ENCODE measurements around the gene IL21R. TPM values are rescaled to one million over a fixed set of nuclear protein-coding genes. Genes with fewer than 3 reads are reported as not detected.

IL21R gene
- total RNA-seq, 1 donor from 2014 or later, result 0.98 TPM

- no peak for TF ChIP-seq POLR2AphosphoS5 (IDR thresholded peaks at IDR 0.05; ENCODE audit: insufficient read depth in 1 of 2, low read depth in 1 of 2)
- TF ChIP-seq CTCF (IDR thresholded peaks at IDR 0.05), result no peak
- no peak for TF ChIP-seq POLR2A (IDR thresholded peaks at IDR 0.05)
- DNase-seq (ENCODE audit: extremely low spot score in 2 of 2), result no peak
- Histone ChIP-seq H3K9me3 (no peaks in the 10 kb centered on the region), H3K27ac (no peak overlapping the region), H3K4me1 (no peaks in the 10 kb centered on the region), H3K27me3 (no peaks in the 10 kb centered on the region), H3K4me3 (no peak overlapping the region), H3K36me3 (peaks cover 0 to 91% of the 10 kb centered on the region in 2 donors)
- intact Hi-C loops (cut with DNase I), result no loop called here
These were observed 93.2 kb downstream of the IL21R start for GRCh38 chr16:27495191-27495590.

DNA sequence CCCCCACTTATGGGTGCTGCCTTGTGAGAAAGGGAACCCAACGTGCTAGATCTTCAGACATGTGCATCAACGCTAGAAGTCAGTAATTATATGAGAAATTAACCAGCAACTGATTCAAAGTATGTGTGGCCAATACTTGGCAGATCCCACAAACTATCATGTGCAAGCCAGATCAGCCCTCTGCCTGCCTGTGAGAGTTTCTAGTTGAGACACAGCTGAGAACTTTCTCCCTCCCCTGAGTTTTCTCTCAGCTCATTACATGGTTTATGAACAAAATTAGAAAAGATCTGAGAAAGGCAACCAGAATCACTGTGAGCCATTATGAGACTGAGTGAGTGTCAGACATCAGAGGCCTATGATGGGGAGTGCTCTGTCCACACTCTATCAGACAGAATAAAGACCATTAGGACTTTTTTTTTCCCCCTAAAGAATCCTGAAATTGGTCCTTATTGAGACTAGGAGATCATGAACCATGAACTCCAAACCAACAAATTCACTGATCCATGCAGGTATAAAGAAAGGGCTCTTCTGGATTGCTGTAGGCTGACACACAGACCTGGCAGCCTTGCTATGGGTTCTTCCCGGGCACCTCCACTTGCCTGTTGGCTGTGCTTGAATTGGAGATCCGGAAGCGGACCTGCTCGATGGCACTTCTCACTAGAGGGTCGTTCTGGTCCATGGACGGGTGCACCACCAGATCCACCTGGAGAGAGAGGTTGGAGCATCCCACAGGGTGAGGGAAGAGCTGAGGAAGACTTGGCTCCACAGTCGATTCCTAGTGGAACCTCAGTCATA is 96.3 kb downstream of the IL21R start:
- Histone ChIP-seq H3K27me3 (no peaks in the 10 kb centered on the region), H3K4me3 (no peak overlapping the region), H3K36me3 (peaks cover 0 to 90% of the 10 kb centered on the region in 2 donors), H3K27ac (no peak overlapping the region), H3K4me1 (no peaks in the 10 kb centered on the region), H3K9me3 (no peaks in the 10 kb centered on the region)
- intact Hi-C loops (cut with DNase I), result no loop called here
- no peak for DNase-seq (ENCODE audit: extremely low spot score in 2 of 2)
- TF ChIP-seq POLR2A (IDR thresholded peaks at IDR 0.05) (no peak), CTCF (IDR thresholded peaks at IDR 0.05) (no peak), POLR2AphosphoS5 (IDR thresholded peaks at IDR 0.05; ENCODE audit: insufficient read depth in 1 of 2, low read depth in 1 of 2) (no peak)

- H3K36me3 ChIP-seq, result peaks cover 0 to 90% of the 10 kb centered on the region in 2 donors
These were observed 97.1 kb downstream of the IL21R start for GRCh38 chr16:27498916-27499658.

GRCh38 chr16:27499659-27500055 is 97.7 kb downstream of the IL21R start:
- TF ChIP-seq CTCF (IDR thresholded peaks at IDR 0.05) (no peak), POLR2A (IDR thresholded peaks at IDR 0.05) (no peak), POLR2AphosphoS5 (IDR thresholded peaks at IDR 0.05; ENCODE audit: insufficient read depth in 1 of 2, low read depth in 1 of 2) (no peak)
- no peak for DNase-seq (ENCODE audit: extremely low spot score in 2 of 2)

More at GRCh38 chr16:27498916-27499658, 97.1 kb downstream of the IL21R start:
- intact Hi-C loops (cut with DNase I), result no loop called here
- H3K9me3 ChIP-seq, result no peaks in the 10 kb centered on the region
- DNase-seq (ENCODE audit: extremely low spot score in 2 of 2), result no peak
- no peak overlapping the region for H3K27ac ChIP-seq
- no peaks in the 10 kb centered on the region for H3K27me3 ChIP-seq
- no peaks in the 10 kb centered on the region for H3K4me1 ChIP-seq
- no peak overlapping the region for H3K4me3 ChIP-seq
- TF ChIP-seq POLR2AphosphoS5 (IDR thresholded peaks at IDR 0.05; ENCODE audit: insufficient read depth in 1 of 2, low read depth in 1 of 2), result no peak
- TF ChIP-seq CTCF (IDR thresholded peaks at IDR 0.05), result no peak
- TF ChIP-seq POLR2A (IDR thresholded peaks at IDR 0.05), result no peak

More at GRCh38 chr16:27499659-27500055, 97.7 kb downstream of the IL21R start:
- Histone ChIP-seq H3K4me3 (no peak overlapping the region), H3K27me3 (no peaks in the 10 kb centered on the region), H3K36me3 (peaks cover 0 to 91% of the 10 kb centered on the region in 2 donors), H3K27ac (no peak overlapping the region), H3K4me1 (no peaks in the 10 kb centered on the region), H3K9me3 (no peaks in the 10 kb centered on the region)
- intact Hi-C loops (cut with DNase I), result no loop called here

Measured in vagina (tissue), 2 donors.